MM.1S (cell line): Measurements from ENCODE around the gene TMEM59L.

Experiments used
- DNase-seq: peaks from one replicate; pipeline ENCODE4 v3.0.0-alpha.2; 2015
- H2AFZ ChIP-seq: fragments of 300-600 bp; sonication (generic); 2 replicates; pipeline ENCODE4 v1.6.0; 2016; ENCODE audit warnings: antibody characterized with exemption, low read length
- H3F3A ChIP-seq: fragments of 300-600 bp; sonication (generic); 2 replicates; pipeline ENCODE4 v1.6.1; 2016; ENCODE audit warnings: mild to moderate bottlenecking, antibody characterized with exemption, low read length, moderate library complexity, mixed read lengths; ENCODE audit not compliant: insufficient read depth
- H3K27ac ChIP-seq: fragments of 300-600 bp; sonication (generic); 2 replicates; pipeline ENCODE4 v1.5.1; 2016; ENCODE audit warnings: mild to moderate bottlenecking, low read length
- H3K27me3 ChIP-seq: fragments of 300-600 bp; sonication (generic); replicated peaks from 2 replicates; pipeline ENCODE4 v1.6.0; 2016; ENCODE audit warnings: low read length; ENCODE audit not compliant: insufficient read depth
- H3K36me3 ChIP-seq: fragments of 300-600 bp; sonication (generic); replicated peaks from 2 replicates; pipeline ENCODE4 v1.6.1; 2016; ENCODE audit warnings: mild to moderate bottlenecking, low read length, mixed read lengths; ENCODE audit not compliant: insufficient read depth
- H3K4me1 ChIP-seq: fragments of 300-600 bp; sonication (generic); 2 replicates; pipeline ENCODE4 v1.6.1; 2016; ENCODE audit warnings: low read length, mixed read lengths
- H3K4me2 ChIP-seq: fragments of 300-600 bp; sonication (generic); 2 replicates; pipeline ENCODE4 v1.6.0; 2016; ENCODE audit warnings: low read depth, low read length
- H3K4me3 ChIP-seq: fragments of 300-600 bp; sonication (generic); 2 replicates; pipeline ENCODE4 v1.5.1; 2016; ENCODE audit warnings: low read length, mixed read lengths
- H3K79me2 ChIP-seq: fragments of 300-600 bp; sonication (generic); 2 replicates; pipeline ENCODE4 v1.6.1; 2016; ENCODE audit warnings: mixed run types, low read length, mixed read lengths
- H3K9ac ChIP-seq: fragments of 300-600 bp; sonication (generic); 2 replicates; pipeline ENCODE4 v1.6.1; 2016; ENCODE audit warnings: low read length, mixed read lengths
- H3K9me2 ChIP-seq: fragments of 300-600 bp; sonication (generic); replicated peaks from 2 replicates; pipeline ENCODE4 v1.6.1; 2016; ENCODE audit warnings: mild to moderate bottlenecking, low read length, mixed read lengths; ENCODE audit not compliant: insufficient read depth
- H3K9me3 ChIP-seq: fragments of 300-600 bp; sonication (generic); replicated peaks from 2 replicates; pipeline ENCODE4 v1.6.1; 2016; ENCODE audit warnings: mild to moderate bottlenecking, low read length, mixed read lengths; ENCODE audit not compliant: insufficient read depth
- H4K20me1 ChIP-seq: fragments of 300-600 bp; sonication (generic); 2 replicates; pipeline ENCODE4 v1.6.1; 2016; ENCODE audit warnings: mild to moderate bottlenecking, low read length, moderate library complexity, mixed read lengths; ENCODE audit not compliant: insufficient read depth
- EZH2 ChIP-seq: fragments of 300-600 bp; sonication (generic); optimal IDR thresholded peaks from 2 replicates; pipeline ENCODE3; 2017; ENCODE audit warnings: low read depth, mild to moderate bottlenecking, antibody characterized with exemption, low read length, mixed read lengths
- EZH2phosphoT487 ChIP-seq: fragments of 300-600 bp; sonication (generic); IDR thresholded peaks from 2 replicates; pipeline ENCODE4 v1.6.1; 2018; ENCODE audit warnings: antibody characterized with exemption, low read length
- TF ChIP-seq, protein P1 (sequence below): fragments of 300-600 bp; sonication (generic); IDR thresholded peaks from 2 replicates; pipeline ENCODE4 v1.5.1; 2016; ENCODE audit warnings: antibody characterized with exemption, low read length, mixed read lengths

TMEM59L gene

DNA sequence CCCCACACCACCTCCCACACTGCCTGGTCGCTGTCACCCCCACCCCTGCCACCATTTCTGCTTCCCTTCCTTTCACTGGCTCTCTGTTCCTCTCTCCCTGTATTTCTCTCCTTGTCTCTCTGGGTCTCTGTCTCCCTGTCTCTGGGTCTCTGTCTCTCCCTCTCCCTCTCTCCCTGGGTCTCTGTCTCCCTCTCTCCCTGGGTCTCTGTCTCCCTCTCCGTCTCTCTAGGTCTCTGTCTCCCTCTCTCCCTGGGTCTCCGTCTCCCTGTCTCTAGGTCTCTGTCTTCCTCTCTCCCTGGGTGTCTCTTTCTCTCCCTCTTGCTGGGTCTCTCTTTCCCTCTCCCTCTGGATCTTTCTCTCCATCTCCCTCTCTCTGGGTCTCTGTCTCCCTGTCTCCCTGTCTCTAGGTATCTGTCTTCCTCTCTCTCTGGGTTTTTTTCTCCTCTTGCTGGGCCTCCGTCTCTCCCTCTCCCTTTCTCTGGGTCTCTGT, 45.7 kb downstream of the TMEM59L start:
- no peak overlapping the region for H3K9ac ChIP-seq
- no peak overlapping the region for H3K4me3 ChIP-seq
- H3K27me3 ChIP-seq = no peaks in the 10 kb centered on the region
- no peak overlapping the region for H3K27ac ChIP-seq
- H3K4me2 ChIP-seq = no peak overlapping the region
- no peak for DNase-seq
- H3K79me2 ChIP-seq = no peaks in the 10 kb centered on the region
- no peaks in the 10 kb centered on the region for H3K9me2 ChIP-seq
- no peaks in the 10 kb centered on the region for H3K9me3 ChIP-seq
- no peaks in the 10 kb centered on the region for H3F3A ChIP-seq
- no peaks in the 10 kb centered on the region for H4K20me1 ChIP-seq
- no peaks in the 10 kb centered on the region for H3K36me3 ChIP-seq
- H2AFZ ChIP-seq = no peak overlapping the region
- H3K4me1 ChIP-seq = no peaks in the 10 kb centered on the region
- TF ChIP-seq EZH2 (no peak), EZH2phosphoT487 (no peak)
- TF ChIP-seq, protein P1, sequence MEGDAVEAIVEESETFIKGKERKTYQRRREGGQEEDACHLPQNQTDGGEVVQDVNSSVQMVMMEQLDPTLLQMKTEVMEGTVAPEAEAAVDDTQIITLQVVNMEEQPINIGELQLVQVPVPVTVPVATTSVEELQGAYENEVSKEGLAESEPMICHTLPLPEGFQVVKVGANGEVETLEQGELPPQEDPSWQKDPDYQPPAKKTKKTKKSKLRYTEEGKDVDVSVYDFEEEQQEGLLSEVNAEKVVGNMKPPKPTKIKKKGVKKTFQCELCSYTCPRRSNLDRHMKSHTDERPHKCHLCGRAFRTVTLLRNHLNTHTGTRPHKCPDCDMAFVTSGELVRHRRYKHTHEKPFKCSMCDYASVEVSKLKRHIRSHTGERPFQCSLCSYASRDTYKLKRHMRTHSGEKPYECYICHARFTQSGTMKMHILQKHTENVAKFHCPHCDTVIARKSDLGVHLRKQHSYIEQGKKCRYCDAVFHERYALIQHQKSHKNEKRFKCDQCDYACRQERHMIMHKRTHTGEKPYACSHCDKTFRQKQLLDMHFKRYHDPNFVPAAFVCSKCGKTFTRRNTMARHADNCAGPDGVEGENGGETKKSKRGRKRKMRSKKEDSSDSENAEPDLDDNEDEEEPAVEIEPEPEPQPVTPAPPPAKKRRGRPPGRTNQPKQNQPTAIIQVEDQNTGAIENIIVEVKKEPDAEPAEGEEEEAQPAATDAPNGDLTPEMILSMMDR = no peak

DNA sequence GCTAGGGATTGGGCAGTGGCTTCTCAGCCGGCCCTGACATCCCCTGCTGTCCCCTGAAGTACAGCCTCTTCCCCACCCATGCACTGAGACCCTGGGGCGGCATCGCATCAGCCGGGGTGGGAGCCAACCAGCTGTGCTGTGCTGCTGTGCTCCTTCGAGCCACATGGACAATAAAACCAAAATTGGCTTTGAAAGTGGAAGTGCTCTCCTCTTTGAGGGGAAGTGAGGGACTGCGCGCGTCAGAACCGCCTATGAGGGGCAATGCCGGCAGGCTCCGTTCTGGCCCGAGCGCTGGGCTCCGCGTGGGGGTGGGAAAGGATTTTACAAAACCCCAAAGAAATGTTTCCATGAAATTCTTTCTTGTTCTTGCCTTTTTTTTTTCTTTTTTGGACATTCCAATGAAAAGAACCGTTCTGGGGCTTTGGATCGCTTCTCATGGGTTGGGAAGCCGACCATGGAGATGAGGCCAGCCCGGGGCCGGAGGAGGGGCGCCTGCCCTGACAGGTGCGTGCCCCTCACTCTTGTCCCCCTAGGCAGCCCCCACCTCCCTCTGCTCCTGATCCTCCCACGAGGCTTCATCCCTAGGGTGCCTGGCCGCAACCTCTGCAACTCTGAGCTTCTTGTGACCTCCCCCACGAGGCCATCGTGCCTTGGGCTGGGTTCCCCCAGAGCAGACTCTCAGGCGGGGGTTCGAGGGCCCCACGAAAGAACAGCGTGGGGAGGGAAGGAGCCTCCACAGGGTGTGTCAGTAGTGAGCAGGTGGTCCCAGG, 46.8 kb downstream of the TMEM59L start:
- no peak overlapping the region for H3K4me3 ChIP-seq
- no peak overlapping the region for H3K9ac ChIP-seq
- TF ChIP-seq, protein P1 = no peak
- TF ChIP-seq EZH2 (no peak), EZH2phosphoT487 (no peak)
- H3K4me1 ChIP-seq = no peaks in the 10 kb centered on the region
- H3K27ac ChIP-seq = no peak overlapping the region
- no peaks in the 10 kb centered on the region for H3F3A ChIP-seq
- DNase-seq = no peak
- H3K9me3 ChIP-seq = no peaks in the 10 kb centered on the region
- H3K36me3 ChIP-seq = no peaks in the 10 kb centered on the region
- H3K79me2 ChIP-seq = no peaks in the 10 kb centered on the region
- no peak overlapping the region for H2AFZ ChIP-seq
- no peak overlapping the region for H3K4me2 ChIP-seq
- H4K20me1 ChIP-seq = no peaks in the 10 kb centered on the region
- no peaks in the 10 kb centered on the region for H3K9me2 ChIP-seq
- H3K27me3 ChIP-seq = no peaks in the 10 kb centered on the region

DNA sequence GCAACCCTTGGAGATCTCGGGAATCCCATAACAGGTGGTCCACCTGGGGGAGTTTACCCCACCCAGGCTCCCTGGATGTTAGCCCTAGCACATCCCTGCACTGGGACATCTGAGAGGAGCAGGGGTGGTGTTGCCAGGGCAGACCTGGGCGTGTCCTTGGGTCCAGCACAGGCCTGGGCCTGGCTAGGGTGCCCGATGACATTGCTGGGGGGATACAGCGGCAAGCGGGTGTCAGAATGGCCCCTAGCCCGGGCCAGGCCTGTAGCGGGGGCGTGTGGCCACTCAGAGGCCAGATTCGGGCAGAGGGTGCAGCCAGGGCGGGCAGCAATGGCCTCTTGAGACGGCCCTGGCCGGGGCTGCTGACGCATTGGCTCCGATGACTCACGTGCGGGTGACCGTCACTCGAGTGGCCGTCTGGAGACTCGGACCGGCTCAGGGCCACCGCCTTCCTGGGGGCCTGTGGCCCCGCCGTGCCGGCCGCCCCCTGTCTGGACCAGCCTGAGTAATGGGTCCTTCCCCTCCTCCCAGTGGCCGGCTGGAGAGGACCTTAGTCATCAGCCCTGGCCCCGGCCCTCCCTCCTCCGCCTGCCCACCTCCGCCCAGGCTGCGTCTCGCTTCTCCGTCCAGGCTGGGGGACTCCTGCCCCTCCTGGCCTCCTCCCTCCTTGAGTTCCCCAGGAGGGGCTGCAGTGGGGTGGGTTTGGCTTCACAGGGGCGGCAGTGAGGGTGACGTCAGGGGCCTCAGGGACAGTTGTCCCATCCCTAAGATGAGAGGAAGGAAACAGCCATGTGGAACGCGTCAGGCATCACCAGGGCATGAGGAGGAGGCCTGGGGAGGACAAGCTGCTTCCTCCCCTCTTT, 47.6 kb downstream of the TMEM59L start:
- Histone ChIP-seq H4K20me1 (no peaks in the 10 kb centered on the region), H3K4me2 (no peak overlapping the region), H3K9ac (no peak overlapping the region), H3K9me3 (no peaks in the 10 kb centered on the region), H3K4me1 (no peaks in the 10 kb centered on the region), H3K27me3 (no peaks in the 10 kb centered on the region), H3K4me3 (no peak overlapping the region), H3F3A (no peaks in the 10 kb centered on the region), H3K79me2 (no peaks in the 10 kb centered on the region), H2AFZ (no peak overlapping the region), H3K36me3 (no peaks in the 10 kb centered on the region), H3K27ac (no peak overlapping the region), H3K9me2 (no peaks in the 10 kb centered on the region)
- TF ChIP-seq EZH2 (no peak), EZH2phosphoT487 (no peak)
- TF ChIP-seq, protein P1 = no peak
- no peak for DNase-seq
